Endothelial cell (in vitro differentiated cells): ENCODE data around the gene MACROD2. TPM values are rescaled to one million over a fixed set of nuclear protein-coding genes. Genes with fewer than 3 reads are reported as not detected.

Experiments
- DNase-seq: peaks from one replicate; pipeline ENCODE4 v3.0.0; 2021; ENCODE audit warnings: low spot score
- H3K27ac Mint-ChIP-seq: one replicate; pipeline ENCODE4 v1.8.0; 2021; ENCODE audit warnings: mixed read lengths, inconsistent platforms; ENCODE audit not compliant: unreplicated experiment
- H3K27me3 Mint-ChIP-seq: one replicate; pipeline ENCODE4 v1.8.0; 2021; ENCODE audit warnings: mild to moderate bottlenecking, moderate library complexity, mixed read lengths, inconsistent platforms; ENCODE audit not compliant: unreplicated experiment
- H3K36me3 Mint-ChIP-seq: one replicate; pipeline ENCODE4 v1.8.0; 2021; ENCODE audit warnings: mild to moderate bottlenecking, low read depth, mixed read lengths, inconsistent platforms; ENCODE audit not compliant: unreplicated experiment
- H3K4me1 Mint-ChIP-seq: one replicate; pipeline ENCODE4 v1.8.0; 2021; ENCODE audit warnings: mild to moderate bottlenecking, mixed read lengths, inconsistent platforms; ENCODE audit not compliant: unreplicated experiment
- H3K4me3 Mint-ChIP-seq: one replicate; pipeline ENCODE4 v1.8.0; 2021; ENCODE audit warnings: mild to moderate bottlenecking, mixed read lengths, inconsistent platforms; ENCODE audit not compliant: unreplicated experiment
- H3K9me3 Mint-ChIP-seq: one replicate; pipeline ENCODE4 v1.8.0; 2021; ENCODE audit warnings: mixed read lengths, inconsistent platforms; ENCODE audit not compliant: unreplicated experiment
- total RNA-seq: library from RNA; stranded (reverse); fragmentation: NEBNext Ultra II Directional; extraction: Animal tissue kit (Norgen Biotek cat#: 25700); gene quantifications from one replicate; pipeline ENCODE4 v1.2.1, GENCODE V29; 2021; ENCODE audit not compliant: unreplicated experiment
- TF ChIP-seq, protein P1 (sequence below): fragments of 200-600 bp; sonication (generic); IDR thresholded peaks from one replicate; pipeline ENCODE4 v1.5.0; 2021; ENCODE audit warnings: antibody characterized with exemption; ENCODE audit not compliant: unreplicated experiment

The MACROD2 gene
- total RNA-seq, 1 donor from 2014 or later: 6.4 TPM

DNA sequence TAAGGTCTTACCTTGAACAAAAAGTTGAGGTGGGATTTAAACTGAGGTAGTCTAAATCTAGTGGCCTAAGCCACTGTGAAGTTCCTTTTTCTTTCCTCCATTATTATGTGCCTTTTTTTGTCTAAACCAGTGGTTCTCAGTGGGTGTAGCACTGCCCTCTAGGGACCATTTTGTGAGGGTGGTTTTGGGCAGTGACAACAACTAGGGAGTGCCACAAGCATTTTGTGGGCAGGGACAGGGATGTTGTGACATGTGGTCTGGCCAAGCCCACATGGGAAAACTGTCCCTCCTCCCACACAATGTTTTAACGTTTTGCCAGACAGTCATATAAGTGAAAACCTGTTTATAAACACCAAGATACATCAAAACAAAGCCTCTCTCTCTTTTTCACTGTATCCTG is 1241.5 kb downstream of the MACROD2 start:
- H3K4me1 Mint-ChIP-seq: no peaks in the 10 kb centered on the region
- H3K36me3 Mint-ChIP-seq: no peaks in the 10 kb centered on the region
- H3K9me3 Mint-ChIP-seq: no peaks in the 10 kb centered on the region
- H3K4me3 Mint-ChIP-seq: no peak overlapping the region
- H3K27ac Mint-ChIP-seq: no peak overlapping the region
- TF ChIP-seq, protein P1, sequence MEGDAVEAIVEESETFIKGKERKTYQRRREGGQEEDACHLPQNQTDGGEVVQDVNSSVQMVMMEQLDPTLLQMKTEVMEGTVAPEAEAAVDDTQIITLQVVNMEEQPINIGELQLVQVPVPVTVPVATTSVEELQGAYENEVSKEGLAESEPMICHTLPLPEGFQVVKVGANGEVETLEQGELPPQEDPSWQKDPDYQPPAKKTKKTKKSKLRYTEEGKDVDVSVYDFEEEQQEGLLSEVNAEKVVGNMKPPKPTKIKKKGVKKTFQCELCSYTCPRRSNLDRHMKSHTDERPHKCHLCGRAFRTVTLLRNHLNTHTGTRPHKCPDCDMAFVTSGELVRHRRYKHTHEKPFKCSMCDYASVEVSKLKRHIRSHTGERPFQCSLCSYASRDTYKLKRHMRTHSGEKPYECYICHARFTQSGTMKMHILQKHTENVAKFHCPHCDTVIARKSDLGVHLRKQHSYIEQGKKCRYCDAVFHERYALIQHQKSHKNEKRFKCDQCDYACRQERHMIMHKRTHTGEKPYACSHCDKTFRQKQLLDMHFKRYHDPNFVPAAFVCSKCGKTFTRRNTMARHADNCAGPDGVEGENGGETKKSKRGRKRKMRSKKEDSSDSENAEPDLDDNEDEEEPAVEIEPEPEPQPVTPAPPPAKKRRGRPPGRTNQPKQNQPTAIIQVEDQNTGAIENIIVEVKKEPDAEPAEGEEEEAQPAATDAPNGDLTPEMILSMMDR: peak; percentile 60
- DNase-seq: peak; percentile 50
- H3K27me3 Mint-ChIP-seq: peaks cover 2% of the 10 kb centered on the region

DNA sequence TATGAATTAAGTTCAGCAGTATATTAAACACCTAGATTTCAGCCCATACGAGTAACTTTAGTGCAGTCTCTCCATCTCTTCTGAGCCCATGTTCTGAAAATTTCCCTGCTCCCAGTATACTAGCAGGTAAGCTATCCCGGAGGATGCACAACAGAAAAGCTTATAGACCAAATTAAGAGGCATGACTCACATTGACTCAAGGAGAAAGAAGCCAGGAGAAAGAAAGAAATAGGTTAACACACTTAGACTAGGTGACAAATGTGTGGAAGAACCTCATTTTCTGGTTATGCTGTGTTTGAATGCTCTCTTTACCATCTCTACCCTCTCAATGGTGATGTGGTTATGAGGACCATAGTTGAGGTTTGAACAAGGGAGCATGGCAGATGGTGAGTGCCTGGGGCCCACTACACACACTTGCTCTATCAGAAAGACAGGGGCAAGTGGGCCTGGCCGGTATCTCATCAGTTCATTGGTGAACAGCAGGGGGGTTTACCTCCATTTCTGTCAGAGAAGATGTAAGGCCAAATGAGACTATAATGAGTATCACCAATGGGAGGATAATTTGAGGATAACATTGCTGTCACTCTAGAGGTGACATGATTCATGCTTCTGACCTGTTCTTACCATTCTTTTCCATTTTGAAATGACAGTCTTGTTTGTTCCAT is 1244.4 kb downstream of the MACROD2 start:
- H3K27ac Mint-ChIP-seq: no peak overlapping the region
- DNase-seq: no peak
- TF ChIP-seq, protein P1: no peak

DNA sequence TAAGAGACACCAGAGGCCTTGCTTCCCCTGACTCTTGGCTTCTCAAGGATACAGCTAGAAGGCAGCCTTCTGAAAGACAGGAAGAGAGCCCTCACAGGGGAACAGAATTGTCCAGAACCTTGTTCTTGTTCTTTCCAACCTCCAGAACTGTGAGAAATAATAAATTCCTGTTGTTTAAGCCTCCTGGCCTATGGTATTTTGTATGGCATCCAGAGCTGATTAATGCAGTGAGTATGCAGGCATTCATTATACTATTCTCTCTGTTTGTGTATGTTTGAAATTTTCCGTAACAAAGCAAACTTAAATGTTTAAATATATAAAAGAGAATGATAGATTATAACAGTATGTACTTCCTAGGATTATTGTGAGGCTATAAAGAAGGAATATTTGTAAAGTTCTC is 1245.5 kb downstream of the MACROD2 start:
- no peaks in the 10 kb centered on the region for H3K36me3 Mint-ChIP-seq
- no peak for DNase-seq
- peaks cover 2% of the 10 kb centered on the region for H3K27me3 Mint-ChIP-seq
- H3K27ac Mint-ChIP-seq: no peak overlapping the region
- H3K4me1 Mint-ChIP-seq: no peaks in the 10 kb centered on the region
- no peak overlapping the region for H3K4me3 Mint-ChIP-seq
- no peaks in the 10 kb centered on the region for H3K9me3 Mint-ChIP-seq
- TF ChIP-seq, protein P1: no peak

More for the DNA sequence above, 1244.4 kb downstream of the MACROD2 start:
- peaks cover 2% of the 10 kb centered on the region for H3K27me3 Mint-ChIP-seq
- no peak overlapping the region for H3K4me3 Mint-ChIP-seq
- H3K9me3 Mint-ChIP-seq: no peaks in the 10 kb centered on the region
- no peaks in the 10 kb centered on the region for H3K36me3 Mint-ChIP-seq
- H3K4me1 Mint-ChIP-seq: no peaks in the 10 kb centered on the region

DNA sequence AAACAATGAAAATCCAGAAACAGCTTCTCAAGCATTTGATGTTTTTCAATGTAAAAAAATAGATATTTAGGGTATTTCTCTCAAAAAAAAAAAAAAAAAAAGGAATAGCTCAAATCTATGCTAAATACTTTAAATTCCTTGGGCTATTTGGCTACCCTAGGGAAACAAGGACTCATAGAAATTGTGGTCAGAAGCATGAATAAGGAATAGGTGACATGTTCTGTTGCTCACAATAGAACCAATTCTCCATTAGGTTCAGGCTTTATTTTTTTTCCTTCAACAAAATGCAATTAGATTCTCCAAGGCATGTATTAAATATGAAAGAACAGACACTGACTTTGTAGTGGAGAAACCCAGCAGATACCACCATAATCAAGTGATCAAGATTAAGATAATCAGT is 1246.4 kb downstream of the MACROD2 start:
- TF ChIP-seq, protein P1: no peak
- DNase-seq: no peak
- Mint-ChIP-seq H3K27me3 (peaks cover 2% of the 10 kb centered on the region), H3K27ac (no peak overlapping the region), H3K4me3 (no peak overlapping the region), H3K9me3 (no peaks in the 10 kb centered on the region), H3K4me1 (no peaks in the 10 kb centered on the region), H3K36me3 (no peaks in the 10 kb centered on the region)

DNA sequence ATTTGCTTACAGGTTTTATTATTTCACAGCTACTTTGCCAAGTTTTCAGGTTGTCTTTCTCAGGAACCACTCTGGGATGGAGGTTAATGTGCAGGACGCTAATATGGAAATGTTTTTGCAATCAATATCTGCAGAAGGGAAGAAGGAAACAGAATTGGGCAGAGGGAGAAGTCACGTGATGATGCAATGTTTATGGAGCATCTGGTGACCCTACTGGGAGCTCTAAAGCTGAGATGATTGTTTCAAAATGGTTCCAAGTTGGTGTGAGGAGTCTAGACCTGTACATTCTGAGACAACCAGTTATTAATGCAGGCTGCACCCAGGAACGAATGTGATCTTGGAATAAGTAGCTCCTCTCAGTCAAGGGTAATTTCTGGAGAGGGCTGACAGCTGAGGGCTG is 1247.5 kb downstream of the MACROD2 start:
- TF ChIP-seq, protein P1: no peak
- Mint-ChIP-seq H3K4me1 (no peaks in the 10 kb centered on the region), H3K27ac (no peak overlapping the region), H3K4me3 (no peak overlapping the region), H3K27me3 (no peaks in the 10 kb centered on the region), H3K9me3 (no peaks in the 10 kb centered on the region), H3K36me3 (no peaks in the 10 kb centered on the region)
- DNase-seq: no peak
